ENCODE measurements around the gene TMCO4.

TMCO4 gene

DNA sequence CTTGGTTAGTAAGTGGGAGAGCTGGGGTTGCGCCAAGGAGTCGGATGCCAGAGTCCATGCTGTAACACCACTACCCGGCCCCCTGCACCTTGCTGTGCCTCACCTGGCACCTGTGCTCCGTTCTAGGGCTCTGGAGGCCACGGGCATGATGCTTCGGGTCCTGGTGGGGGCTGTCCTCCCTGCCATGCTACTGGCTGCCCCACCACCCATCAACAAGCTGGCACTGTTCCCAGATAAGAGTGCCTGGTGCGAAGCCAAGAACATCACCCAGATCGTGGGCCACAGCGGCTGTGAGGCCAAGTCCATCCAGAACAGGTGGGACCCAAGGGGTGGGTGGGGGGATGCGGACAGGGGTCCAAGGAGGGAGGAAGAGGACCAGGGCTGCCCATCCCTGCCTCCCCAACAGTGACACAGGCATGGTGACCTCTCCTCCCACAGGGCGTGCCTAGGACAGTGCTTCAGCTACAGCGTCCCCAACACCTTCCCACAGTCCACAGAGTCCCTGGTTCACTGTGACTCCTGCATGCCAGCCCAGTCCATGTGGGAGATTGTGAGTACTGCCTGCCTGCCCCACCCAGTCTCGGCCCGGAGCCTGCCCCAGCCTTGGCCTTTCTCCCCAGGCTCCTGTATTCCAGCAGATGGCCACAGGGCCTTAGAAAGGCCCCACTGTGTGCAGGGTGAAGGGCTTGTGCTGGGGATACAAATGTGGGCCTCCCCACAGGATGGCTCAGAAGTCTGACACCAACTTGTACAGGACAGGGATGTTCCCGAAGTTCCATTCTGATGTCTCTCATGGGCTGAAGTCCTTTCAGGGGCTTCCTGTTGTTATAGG lies 144.6 kb downstream of the TMCO4 start:
- no peak for TF ChIP-seq EGR1 (IDR thresholded peaks at IDR 0.05)
- no peak for TF ChIP-seq FOXM1 (IDR thresholded peaks at IDR 0.05; ENCODE audit: borderline replicate concordance, low read depth)
- TF ChIP-seq CREB1 (IDR thresholded peaks at IDR 0.05; ENCODE audit: low read depth), result no peak
- no peak for TF ChIP-seq EP300 (IDR thresholded peaks at IDR 0.05; ENCODE audit: borderline replicate concordance)
- TF ChIP-seq, protein P1, sequence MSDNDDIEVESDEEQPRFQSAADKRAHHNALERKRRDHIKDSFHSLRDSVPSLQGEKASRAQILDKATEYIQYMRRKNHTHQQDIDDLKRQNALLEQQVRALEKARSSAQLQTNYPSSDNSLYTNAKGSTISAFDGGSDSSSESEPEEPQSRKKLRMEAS (IDR thresholded peaks at IDR 0.05), result no peak
- no peak for TF ChIP-seq TAF1 (IDR thresholded peaks at IDR 0.05; ENCODE audit: low read depth)
- TF ChIP-seq TEAD4 (IDR thresholded peaks at IDR 0.05), result no peak
- TF ChIP-seq, protein P2, sequence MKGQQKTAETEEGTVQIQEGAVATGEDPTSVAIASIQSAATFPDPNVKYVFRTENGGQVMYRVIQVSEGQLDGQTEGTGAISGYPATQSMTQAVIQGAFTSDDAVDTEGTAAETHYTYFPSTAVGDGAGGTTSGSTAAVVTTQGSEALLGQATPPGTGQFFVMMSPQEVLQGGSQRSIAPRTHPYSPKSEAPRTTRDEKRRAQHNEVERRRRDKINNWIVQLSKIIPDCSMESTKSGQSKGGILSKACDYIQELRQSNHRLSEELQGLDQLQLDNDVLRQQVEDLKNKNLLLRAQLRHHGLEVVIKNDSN (IDR thresholded peaks at IDR 0.05), result no peak
- TF ChIP-seq NFIC (IDR thresholded peaks at IDR 0.05), result no peak
- TF ChIP-seq, protein P3, sequence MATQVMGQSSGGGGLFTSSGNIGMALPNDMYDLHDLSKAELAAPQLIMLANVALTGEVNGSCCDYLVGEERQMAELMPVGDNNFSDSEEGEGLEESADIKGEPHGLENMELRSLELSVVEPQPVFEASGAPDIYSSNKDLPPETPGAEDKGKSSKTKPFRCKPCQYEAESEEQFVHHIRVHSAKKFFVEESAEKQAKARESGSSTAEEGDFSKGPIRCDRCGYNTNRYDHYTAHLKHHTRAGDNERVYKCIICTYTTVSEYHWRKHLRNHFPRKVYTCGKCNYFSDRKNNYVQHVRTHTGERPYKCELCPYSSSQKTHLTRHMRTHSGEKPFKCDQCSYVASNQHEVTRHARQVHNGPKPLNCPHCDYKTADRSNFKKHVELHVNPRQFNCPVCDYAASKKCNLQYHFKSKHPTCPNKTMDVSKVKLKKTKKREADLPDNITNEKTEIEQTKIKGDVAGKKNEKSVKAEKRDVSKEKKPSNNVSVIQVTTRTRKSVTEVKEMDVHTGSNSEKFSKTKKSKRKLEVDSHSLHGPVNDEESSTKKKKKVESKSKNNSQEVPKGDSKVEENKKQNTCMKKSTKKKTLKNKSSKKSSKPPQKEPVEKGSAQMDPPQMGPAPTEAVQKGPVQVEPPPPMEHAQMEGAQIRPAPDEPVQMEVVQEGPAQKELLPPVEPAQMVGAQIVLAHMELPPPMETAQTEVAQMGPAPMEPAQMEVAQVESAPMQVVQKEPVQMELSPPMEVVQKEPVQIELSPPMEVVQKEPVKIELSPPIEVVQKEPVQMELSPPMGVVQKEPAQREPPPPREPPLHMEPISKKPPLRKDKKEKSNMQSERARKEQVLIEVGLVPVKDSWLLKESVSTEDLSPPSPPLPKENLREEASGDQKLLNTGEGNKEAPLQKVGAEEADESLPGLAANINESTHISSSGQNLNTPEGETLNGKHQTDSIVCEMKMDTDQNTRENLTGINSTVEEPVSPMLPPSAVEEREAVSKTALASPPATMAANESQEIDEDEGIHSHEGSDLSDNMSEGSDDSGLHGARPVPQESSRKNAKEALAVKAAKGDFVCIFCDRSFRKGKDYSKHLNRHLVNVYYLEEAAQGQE (IDR thresholded peaks at IDR 0.05; ENCODE audit: low read depth), result no peak
- TF ChIP-seq TCF12 (IDR thresholded peaks at IDR 0.05; ENCODE audit: low read depth), result no peak
- no peak for TF ChIP-seq ZBTB7A (IDR thresholded peaks at IDR 0.05; ENCODE audit: low read depth)
- no peak for TF ChIP-seq RAD21 (IDR thresholded peaks at IDR 0.05; ENCODE audit: low read depth)
- no peak for TF ChIP-seq YY1 (IDR thresholded peaks at IDR 0.05; ENCODE audit: low read depth)
- TF ChIP-seq CEBPB (IDR thresholded peaks at IDR 0.05), result no peak

DNA sequence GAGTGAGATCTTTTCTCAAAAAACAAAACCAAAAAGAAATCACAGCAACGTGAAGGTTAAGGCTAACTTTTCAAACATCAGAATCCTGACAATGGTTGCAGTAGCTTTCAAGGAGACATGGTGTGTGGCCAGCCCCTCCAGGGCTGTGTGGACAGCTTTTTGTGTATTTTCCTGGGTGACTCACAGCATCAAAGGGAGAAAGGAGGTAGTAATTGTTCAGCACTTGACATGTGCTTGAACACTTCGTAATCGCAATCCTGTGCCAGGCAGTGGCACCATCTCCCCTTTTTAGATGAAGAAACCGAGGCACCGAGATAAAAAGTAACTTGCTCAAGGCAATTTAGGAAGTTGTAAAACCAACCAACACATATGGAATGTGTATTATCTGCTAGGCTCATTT lies 145.3 kb downstream of the TMCO4 start:
- TF ChIP-seq ZBTB7A (IDR thresholded peaks at IDR 0.05; ENCODE audit: low read depth), result no peak
- TF ChIP-seq, protein P3 (IDR thresholded peaks at IDR 0.05; ENCODE audit: low read depth), result no peak
- no peak for TF ChIP-seq TAF1 (IDR thresholded peaks at IDR 0.05; ENCODE audit: low read depth)
- TF ChIP-seq TEAD4 (IDR thresholded peaks at IDR 0.05), result no peak
- no peak for TF ChIP-seq RAD21 (IDR thresholded peaks at IDR 0.05; ENCODE audit: low read depth)
- no peak for TF ChIP-seq EGR1 (IDR thresholded peaks at IDR 0.05)
- TF ChIP-seq, protein P1 (IDR thresholded peaks at IDR 0.05), result no peak
- no peak for TF ChIP-seq EP300 (IDR thresholded peaks at IDR 0.05; ENCODE audit: borderline replicate concordance)
- no peak for TF ChIP-seq YY1 (IDR thresholded peaks at IDR 0.05; ENCODE audit: low read depth)
- TF ChIP-seq, protein P2 (IDR thresholded peaks at IDR 0.05), result no peak
- TF ChIP-seq CEBPB (IDR thresholded peaks at IDR 0.05), result no peak
- TF ChIP-seq NFIC (IDR thresholded peaks at IDR 0.05), result no peak
- no peak for TF ChIP-seq CREB1 (IDR thresholded peaks at IDR 0.05; ENCODE audit: low read depth)
- no peak for TF ChIP-seq TCF12 (IDR thresholded peaks at IDR 0.05; ENCODE audit: low read depth)
- no peak for TF ChIP-seq FOXM1 (IDR thresholded peaks at IDR 0.05; ENCODE audit: borderline replicate concordance, low read depth)

DNA sequence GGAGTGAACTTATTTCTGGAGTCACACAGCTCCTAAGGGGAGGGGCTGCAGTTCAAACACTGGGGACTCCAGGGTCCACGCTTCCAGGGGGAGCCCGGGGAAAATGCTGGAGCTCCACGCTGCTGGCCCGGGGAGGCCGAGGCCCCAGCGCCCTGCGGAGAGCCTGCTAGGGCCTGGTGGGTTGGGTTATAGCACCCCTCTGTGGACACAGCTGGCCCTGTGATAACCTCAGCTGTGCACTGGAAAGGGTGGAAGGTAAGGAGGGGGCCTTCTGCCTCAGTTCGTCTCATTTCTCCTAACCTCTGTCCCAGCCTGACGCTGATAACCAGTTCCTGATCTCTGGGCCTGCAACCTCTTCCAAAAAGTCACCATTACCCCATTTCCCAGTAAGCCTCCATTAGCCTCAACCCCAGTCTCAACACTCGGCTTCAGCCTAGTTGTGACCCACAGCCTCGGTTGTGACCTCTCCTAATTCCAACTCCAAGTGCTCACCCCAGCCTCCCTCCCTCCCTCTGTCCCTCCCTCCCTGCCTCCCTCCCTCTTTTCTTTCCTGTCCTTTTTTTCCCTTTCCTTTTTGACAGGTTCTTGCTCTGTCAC lies 148.5 kb downstream of the TMCO4 start:
- TF ChIP-seq RAD21 (IDR thresholded peaks at IDR 0.05; ENCODE audit: low read depth) (peak; percentile 85), CEBPB (IDR thresholded peaks at IDR 0.05) (no peak), TCF12 (IDR thresholded peaks at IDR 0.05; ENCODE audit: low read depth) (no peak), FOXM1 (IDR thresholded peaks at IDR 0.05; ENCODE audit: borderline replicate concordance, low read depth) (no peak), YY1 (IDR thresholded peaks at IDR 0.05; ENCODE audit: low read depth) (no peak), TEAD4 (IDR thresholded peaks at IDR 0.05) (no peak)
- TF ChIP-seq, protein P3 (IDR thresholded peaks at IDR 0.05; ENCODE audit: low read depth), result no peak
- TF ChIP-seq, protein P1 (IDR thresholded peaks at IDR 0.05), result no peak
